ENCODE data around the gene XPC. TPM values are rescaled to one million over a fixed set of nuclear protein-coding genes. Genes with fewer than 3 reads are reported as not detected.

Gene XPC
- total and polyA plus RNA-seq, 2 of the 8 experiments (the other 6 are each of a cell fraction or from before 2014, with no cell fraction given): 8.8 to 27.3 TPM

- TF ChIP-seq CBX5 (IDR thresholded peaks at IDR 0.05; ENCODE audit: low read depth, low read length): no peak
These were observed 26.8 kb downstream of the XPC start (continued) for GRCh38 chr3:14151471-14152083.

All from H1 (cell line).